Measurements from ENCODE around the gene RHNO1. TPM values are rescaled to one million over a fixed set of nuclear protein-coding genes. Genes with fewer than 3 reads are reported as not detected.

The RHNO1 gene
- total RNA-seq, 3 donors from 2014 or later, result 8.7 to 20.1 (median 15.5) TPM

DNA sequence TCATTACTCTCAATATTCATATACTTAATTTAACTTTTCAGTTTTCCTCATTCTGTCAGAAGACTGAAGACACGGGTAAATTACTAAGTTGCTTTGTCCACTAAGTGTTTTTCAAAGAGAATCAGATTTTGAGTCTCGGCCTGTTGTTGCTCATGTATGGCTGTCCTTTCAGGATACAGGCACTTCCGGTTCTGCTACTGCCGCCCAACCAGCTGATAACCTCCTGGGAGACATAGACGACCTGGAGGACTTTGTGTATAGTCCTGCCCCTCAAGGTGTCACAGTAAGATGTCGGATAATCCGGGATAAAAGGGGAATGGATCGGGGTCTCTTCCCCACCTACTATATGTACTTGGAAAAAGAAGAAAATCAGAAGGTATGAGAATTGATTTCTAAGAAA lies 53.8 kb downstream of the RHNO1 start:
- intact Hi-C loops (cut with DNase I, micrococcal nuclease), result no loop called here
- TF ChIP-seq, protein P1, sequence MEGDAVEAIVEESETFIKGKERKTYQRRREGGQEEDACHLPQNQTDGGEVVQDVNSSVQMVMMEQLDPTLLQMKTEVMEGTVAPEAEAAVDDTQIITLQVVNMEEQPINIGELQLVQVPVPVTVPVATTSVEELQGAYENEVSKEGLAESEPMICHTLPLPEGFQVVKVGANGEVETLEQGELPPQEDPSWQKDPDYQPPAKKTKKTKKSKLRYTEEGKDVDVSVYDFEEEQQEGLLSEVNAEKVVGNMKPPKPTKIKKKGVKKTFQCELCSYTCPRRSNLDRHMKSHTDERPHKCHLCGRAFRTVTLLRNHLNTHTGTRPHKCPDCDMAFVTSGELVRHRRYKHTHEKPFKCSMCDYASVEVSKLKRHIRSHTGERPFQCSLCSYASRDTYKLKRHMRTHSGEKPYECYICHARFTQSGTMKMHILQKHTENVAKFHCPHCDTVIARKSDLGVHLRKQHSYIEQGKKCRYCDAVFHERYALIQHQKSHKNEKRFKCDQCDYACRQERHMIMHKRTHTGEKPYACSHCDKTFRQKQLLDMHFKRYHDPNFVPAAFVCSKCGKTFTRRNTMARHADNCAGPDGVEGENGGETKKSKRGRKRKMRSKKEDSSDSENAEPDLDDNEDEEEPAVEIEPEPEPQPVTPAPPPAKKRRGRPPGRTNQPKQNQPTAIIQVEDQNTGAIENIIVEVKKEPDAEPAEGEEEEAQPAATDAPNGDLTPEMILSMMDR (IDR thresholded peaks at IDR 0.05), result no peak
- Histone ChIP-seq H3K9me3 (no peaks in the 10 kb centered on the region), H3K4me1 (ENCODE audit: low read depth) (no peaks in the 10 kb centered on the region), H3K4me3 (no peak overlapping the region), H3K36me3 (ENCODE audit: low read depth) (no peaks in the 10 kb centered on the region)
- ATAC-seq (no peak), DNase-seq (no peak)

- ATAC-seq (no peak), DNase-seq (no peak)
- TF ChIP-seq, protein P1 (IDR thresholded peaks at IDR 0.05), result no peak
- intact Hi-C loops (cut with DNase I, micrococcal nuclease), result no loop called here
- H3K36me3 ChIP-seq (ENCODE audit: low read depth), result no peaks in the 10 kb centered on the region
- H3K9me3 ChIP-seq, result no peaks in the 10 kb centered on the region
- no peaks in the 10 kb centered on the region for H3K4me1 ChIP-seq (ENCODE audit: low read depth)
- H3K4me3 ChIP-seq, result no peak overlapping the region
These were observed 56.6 kb downstream of the RHNO1 start for GRCh38 chr12:2933586-2933985.

DNA sequence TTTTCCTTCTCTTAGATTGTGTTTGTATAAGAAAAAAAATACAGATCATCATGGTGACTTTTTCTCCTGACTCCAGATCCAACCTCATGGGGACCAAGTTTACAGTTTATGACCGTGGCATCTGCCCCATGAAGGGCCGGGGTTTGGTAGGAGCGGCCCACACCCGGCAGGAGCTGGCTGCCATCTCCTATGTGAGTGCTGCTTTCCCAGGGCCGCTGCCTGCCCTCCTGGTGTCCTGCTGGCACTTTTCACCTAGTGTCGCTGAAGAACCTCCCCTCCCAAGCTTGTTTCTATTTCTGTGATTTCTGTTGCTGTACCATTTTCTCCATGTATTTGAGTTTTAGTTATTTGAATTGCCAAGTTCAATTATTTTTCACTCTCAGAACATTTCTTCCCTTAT lies 57.3 kb downstream of the RHNO1 start:
- Histone ChIP-seq H3K4me1 (ENCODE audit: low read depth) (no peaks in the 10 kb centered on the region), H3K9me3 (no peaks in the 10 kb centered on the region), H3K36me3 (ENCODE audit: low read depth) (no peaks in the 10 kb centered on the region), H3K4me3 (no peak overlapping the region)
- TF ChIP-seq, protein P1 (IDR thresholded peaks at IDR 0.05), result no peak
- DNase-seq (no peak), ATAC-seq (no peak)
- intact Hi-C loops (cut with DNase I, micrococcal nuclease), result no loop called here

- DNase-seq (no peak), ATAC-seq (no peak)
- Histone ChIP-seq H3K9me3 (no peaks in the 10 kb centered on the region), H3K4me3 (no peak overlapping the region), H3K4me1 (ENCODE audit: low read depth) (no peaks in the 10 kb centered on the region), H3K36me3 (ENCODE audit: low read depth) (no peaks in the 10 kb centered on the region)
- TF ChIP-seq, protein P1 (IDR thresholded peaks at IDR 0.05), result no peak
- intact Hi-C loops (cut with DNase I, micrococcal nuclease), result no loop called here
These were observed 59.3 kb downstream of the RHNO1 start for GRCh38 chr12:2936301-2936700.

DNA sequence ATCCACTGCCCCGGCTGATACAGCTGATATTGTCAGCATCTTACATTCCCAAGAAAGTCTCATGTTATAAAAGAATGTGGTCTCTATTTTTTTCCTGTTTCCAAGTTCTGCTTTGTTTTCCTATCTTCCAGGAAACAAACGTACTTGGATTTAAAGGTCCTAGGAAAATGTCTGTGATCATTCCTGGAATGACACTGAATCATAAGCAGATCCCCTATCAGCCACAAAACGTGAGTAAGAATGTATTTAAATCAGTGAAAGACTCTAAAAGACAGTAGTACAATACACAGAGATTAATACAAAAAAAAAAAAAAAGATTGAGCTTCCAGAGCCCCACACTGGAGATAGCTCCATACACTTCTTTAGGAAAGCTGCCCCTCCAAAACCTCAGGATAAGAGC lies 60.5 kb downstream of the RHNO1 start:
- Histone ChIP-seq H3K9me3 (no peaks in the 10 kb centered on the region), H3K4me3 (no peak overlapping the region), H3K36me3 (ENCODE audit: low read depth) (no peaks in the 10 kb centered on the region), H3K4me1 (ENCODE audit: low read depth) (no peaks in the 10 kb centered on the region)
- intact Hi-C loops (cut with DNase I, micrococcal nuclease), result no loop called here
- ATAC-seq (no peak), DNase-seq (no peak)
- TF ChIP-seq, protein P1 (IDR thresholded peaks at IDR 0.05), result no peak

Other genes with a start within 250 kb of the RHNO1 start
- 10 to 100 TPM; 58.2 to 79.7 (median 76.0) TPM for gene FKBP4, start 82.3 kb upstream of the RHNO1 start, total RNA-seq
- gene ITFG2, start 64.6 kb upstream of the RHNO1 start, total RNA-seq, result 10 to 100 TPM; 37.9 to 55.4 (median 38.0) TPM
- 1 to 10 TPM in 1 of 3 donors, under 1 TPM in 2; 0.64 to 2.2 (median 0.96) TPM for gene NRIP2, start 42.2 kb upstream of the RHNO1 start, total RNA-seq
- gene TEX52, start 20.2 kb upstream of the RHNO1 start, total RNA-seq, result not detected
- 10 to 100 TPM in 1 of 3 donors, 1 to 10 TPM in 2; 6.3 to 30.0 (median 7.7) TPM for gene FOXM1, start within 50 bp of the RHNO1 start, total RNA-seq
- gene TULP3, start 13.7 kb downstream of the RHNO1 start, total RNA-seq, result 10 to 100 TPM in 1 of 3 donors, 1 to 10 TPM in 2; 7.9 to 18.2 (median 8.2) TPM
- gene TEAD4, start 82.2 kb downstream of the RHNO1 start, total RNA-seq, result 10 to 100 TPM in 1 of 3 donors, 1 to 10 TPM in 2; 4.6 to 11.3 (median 6.5) TPM
- gene TSPAN9, start 200.2 kb downstream of the RHNO1 start, total RNA-seq, result 10 to 100 TPM in 1 of 3 donors, 1 to 10 TPM in 2; 4.7 to 28.4 (median 8.5) TPM

Measured in mucosa of descending colon (tissue), 3 donors.